ENCODE data around the gene ZNF664.

The ZNF664 gene

DNA sequence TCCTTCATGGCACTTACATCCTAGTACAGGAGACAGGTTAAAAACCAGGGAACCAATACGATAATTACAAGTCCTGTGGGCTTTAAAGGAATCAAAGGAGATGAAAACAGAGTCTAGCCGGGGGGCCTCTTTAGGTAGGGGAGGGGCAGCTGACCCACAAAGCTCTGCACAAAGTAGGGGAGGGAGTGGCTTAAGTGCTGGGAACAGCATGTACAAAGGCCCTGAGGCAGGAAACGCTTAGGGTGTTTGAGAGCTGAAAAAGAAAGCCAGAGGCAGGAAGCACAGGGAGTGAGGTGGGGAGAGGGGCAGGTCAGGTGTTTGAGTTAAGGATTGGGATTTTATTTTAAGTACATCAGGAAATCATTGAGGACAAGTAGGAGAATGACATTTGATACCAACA is 37.7 kb downstream of the ZNF664 start:
- Histone ChIP-seq H3K4me1 (no peaks in the 10 kb centered on the region), H3K36me3 (peaks cover 31 to 58% (median 39%) of the 10 kb centered on the region in 3 donors), H3K4me3 (no peak overlapping the region), H3K27ac (no peak overlapping the region), H3K27me3 (no peaks in the 10 kb centered on the region), H3K9me3 (no peaks in the 10 kb centered on the region)
- TF ChIP-seq, protein P1, sequence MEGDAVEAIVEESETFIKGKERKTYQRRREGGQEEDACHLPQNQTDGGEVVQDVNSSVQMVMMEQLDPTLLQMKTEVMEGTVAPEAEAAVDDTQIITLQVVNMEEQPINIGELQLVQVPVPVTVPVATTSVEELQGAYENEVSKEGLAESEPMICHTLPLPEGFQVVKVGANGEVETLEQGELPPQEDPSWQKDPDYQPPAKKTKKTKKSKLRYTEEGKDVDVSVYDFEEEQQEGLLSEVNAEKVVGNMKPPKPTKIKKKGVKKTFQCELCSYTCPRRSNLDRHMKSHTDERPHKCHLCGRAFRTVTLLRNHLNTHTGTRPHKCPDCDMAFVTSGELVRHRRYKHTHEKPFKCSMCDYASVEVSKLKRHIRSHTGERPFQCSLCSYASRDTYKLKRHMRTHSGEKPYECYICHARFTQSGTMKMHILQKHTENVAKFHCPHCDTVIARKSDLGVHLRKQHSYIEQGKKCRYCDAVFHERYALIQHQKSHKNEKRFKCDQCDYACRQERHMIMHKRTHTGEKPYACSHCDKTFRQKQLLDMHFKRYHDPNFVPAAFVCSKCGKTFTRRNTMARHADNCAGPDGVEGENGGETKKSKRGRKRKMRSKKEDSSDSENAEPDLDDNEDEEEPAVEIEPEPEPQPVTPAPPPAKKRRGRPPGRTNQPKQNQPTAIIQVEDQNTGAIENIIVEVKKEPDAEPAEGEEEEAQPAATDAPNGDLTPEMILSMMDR (IDR thresholded peaks at IDR 0.05): no peak
- DNase-seq: no peak
- intact Hi-C loops (cut with DNase I; ENCODE audit: low total_unique reads): no loop called here

DNA sequence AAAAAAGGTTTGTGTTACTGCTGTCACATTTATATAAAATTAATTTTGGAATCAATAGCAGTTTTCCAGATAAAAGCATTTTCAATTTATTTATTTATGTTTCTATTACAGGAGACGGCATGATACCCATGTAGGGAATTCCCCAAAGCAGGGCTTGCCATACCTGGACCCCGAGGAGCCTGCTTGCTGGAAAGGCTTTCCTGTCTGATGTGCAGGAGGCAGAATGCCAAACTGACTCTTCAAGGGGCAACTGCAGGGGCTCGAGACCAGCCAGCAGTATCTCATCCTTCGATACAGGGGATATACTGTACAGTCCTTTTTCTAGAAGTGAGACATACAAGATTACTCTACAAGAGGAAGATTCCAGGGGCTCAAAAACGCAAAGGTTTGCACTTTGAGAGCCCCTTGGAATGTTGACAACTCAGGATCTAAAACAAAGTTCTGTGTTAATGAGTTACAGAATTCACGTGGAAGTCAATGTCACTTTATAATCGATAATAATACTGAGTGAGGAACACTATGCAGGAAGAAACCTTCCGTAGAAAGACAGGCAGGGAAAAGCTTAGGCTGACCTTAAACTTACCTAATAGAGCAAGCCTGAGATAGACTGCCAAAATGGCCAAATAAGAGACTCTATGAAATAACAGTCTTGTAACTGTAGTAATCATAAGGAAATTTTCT is 38.6 kb downstream of the ZNF664 start:
- H3K27me3 ChIP-seq: no peaks in the 10 kb centered on the region
- intact Hi-C loops (cut with DNase I; ENCODE audit: low total_unique reads): no loop called here
- no peak for DNase-seq
- H3K9me3 ChIP-seq: no peaks in the 10 kb centered on the region
- no peak overlapping the region for H3K27ac ChIP-seq
- TF ChIP-seq, protein P1 (IDR thresholded peaks at IDR 0.05): no peak
- H3K4me1 ChIP-seq: no peaks in the 10 kb centered on the region
- no peak overlapping the region for H3K4me3 ChIP-seq
- peaks cover 31 to 52% (median 38%) of the 10 kb centered on the region in 3 donors for H3K36me3 ChIP-seq

DNA sequence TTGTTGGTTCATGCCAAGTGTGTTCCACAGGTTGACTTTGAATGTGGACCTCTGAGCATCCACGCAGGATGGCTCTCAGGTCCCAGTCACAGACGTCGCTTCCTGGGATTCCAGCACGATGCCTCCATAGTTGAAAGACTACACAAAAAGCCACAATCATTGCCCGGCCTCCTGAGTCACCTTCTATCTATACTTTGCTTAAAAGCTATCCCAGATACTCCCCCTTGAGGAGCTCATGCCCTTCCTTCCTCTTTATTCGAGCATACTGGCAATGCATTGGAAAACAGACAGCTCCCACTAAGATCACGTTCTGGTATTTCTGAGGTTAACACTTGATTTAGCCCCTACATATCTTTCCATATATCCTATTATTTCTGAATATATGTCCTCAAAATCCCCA is 40.1 kb downstream of the ZNF664 start:
- Histone ChIP-seq H3K36me3 (peaks cover 31 to 42% (median 38%) of the 10 kb centered on the region in 3 donors), H3K4me1 (no peaks in the 10 kb centered on the region), H3K4me3 (no peak overlapping the region), H3K27me3 (no peaks in the 10 kb centered on the region), H3K9me3 (no peaks in the 10 kb centered on the region), H3K27ac (no peak overlapping the region)
- intact Hi-C loops (cut with DNase I; ENCODE audit: low total_unique reads): no loop called here
- no peak for DNase-seq
- TF ChIP-seq, protein P1 (IDR thresholded peaks at IDR 0.05): no peak

DNA sequence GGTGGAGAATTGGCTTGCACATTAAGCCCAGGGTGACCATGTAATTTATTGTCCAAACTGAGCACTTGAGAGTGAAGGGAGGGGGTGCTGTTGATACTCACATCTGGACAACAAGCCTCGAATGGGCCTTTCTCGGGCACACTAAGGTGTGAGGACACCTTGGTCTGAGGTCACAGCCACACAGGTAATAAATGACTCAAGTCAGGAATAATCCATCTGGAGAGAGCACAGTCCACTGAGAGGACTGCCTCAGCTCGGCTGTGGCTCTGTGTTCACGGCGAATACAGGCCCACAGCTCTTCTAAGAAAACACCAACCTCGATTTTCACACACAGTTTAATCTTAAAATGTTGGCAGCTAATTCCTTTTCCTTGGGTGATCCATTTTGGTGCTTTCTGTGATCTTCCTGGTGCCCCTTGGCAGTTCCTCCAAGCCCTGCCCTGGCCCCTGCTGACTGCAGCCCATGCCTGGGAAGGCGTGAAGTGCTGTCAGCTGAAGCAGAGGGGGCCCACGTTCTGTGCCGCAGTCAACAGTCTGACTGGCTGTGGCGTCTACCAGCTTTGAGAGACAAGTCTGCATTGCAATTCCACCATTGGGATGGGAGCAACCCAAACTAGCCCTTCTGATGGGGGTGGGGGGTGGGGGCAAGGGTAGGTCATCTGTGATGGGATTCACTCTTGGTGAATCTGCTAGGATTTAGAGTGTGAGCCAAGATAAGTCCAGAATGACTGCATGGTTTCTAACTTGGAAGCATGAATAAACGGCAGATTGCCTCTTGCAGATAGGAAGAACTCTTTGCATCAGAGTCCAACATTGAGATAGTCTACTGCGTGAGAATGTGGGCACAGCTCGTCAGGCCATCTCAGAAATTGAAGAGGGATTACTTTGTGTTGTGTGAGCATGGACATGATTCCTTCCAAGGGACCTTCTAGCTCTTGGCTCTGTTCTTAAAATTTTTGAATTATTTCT is 42.8 kb downstream of the ZNF664 start:
- Histone ChIP-seq H3K9me3 (no peaks in the 10 kb centered on the region), H3K27me3 (no peaks in the 10 kb centered on the region), H3K4me1 (peaks cover 0 to 7% (median 3%) of the 10 kb centered on the region in 4 donors), H3K4me3 (no peak overlapping the region), H3K27ac (no peak overlapping the region), H3K36me3 (peaks cover 27 to 37% (median 34%) of the 10 kb centered on the region in 3 donors)
- intact Hi-C loops (cut with DNase I; ENCODE audit: low total_unique reads): no loop called here
- TF ChIP-seq, protein P1 (IDR thresholded peaks at IDR 0.05): no peak
- DNase-seq: no peak

DNA sequence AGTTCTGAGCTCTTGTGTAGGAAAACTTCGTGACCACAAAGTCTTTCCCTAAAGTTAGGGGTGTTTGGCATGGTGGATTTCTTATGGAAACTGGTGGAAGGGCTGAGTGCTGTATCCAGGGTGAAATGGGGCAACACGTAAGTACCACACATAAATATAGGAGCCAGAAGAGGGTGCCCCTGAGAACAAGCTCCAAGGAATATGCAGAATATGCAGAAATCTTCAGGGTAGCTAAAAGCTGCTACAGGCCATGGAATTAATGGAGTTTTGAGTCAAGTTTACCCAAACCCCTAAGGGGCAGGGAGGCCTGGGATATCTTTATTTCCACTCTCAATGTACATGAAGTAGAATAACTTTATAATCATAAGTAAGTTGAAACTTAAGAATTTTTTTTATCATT is 44.0 kb downstream of the ZNF664 start:
- H3K36me3 ChIP-seq: peaks cover 16 to 24% (median 23%) of the 10 kb centered on the region in 3 donors
- H3K27ac ChIP-seq: no peak overlapping the region
- H3K4me3 ChIP-seq: no peak overlapping the region
- H3K27me3 ChIP-seq: no peaks in the 10 kb centered on the region
- TF ChIP-seq, protein P1 (IDR thresholded peaks at IDR 0.05): no peak
- DNase-seq: no peak
- intact Hi-C loops (cut with DNase I; ENCODE audit: low total_unique reads): no loop called here
- no peaks in the 10 kb centered on the region for H3K9me3 ChIP-seq
- peaks cover 0 to 12% (median 7%) of the 10 kb centered on the region in 4 donors for H3K4me1 ChIP-seq

Data from tibial artery (tissue), 4 donors.